HG03439 (cell line): ENCODE data around the gene ERCC5.

Experiments
- ATAC-seq: cut with Tn5 transposase; IDR thresholded peaks from one replicate; pipeline ENCODE4 v1.9.1; 2021; ENCODE audit warnings: mild to moderate bottlenecking, moderate library complexity; ENCODE audit not compliant: unreplicated experiment

Gene ERCC5

GRCh38 chr13:102914339-102914930, 68.6 kb downstream of the ERCC5 start:
- ATAC-seq = no peak

GRCh38 chr13:102915393-102915930, 69.6 kb downstream of the ERCC5 start:
- ATAC-seq = no peak

GRCh38 chr13:102917019-102917418, 71.2 kb downstream of the ERCC5 start:
- no peak for ATAC-seq

- no peak for ATAC-seq
Measured at GRCh38 chr13:102922184-102922583, 76.4 kb downstream of the ERCC5 start.
